NCI-H748 treated with DMSO at 0.1 percent for 48 hours (cell line): Measurements from ENCODE around the gene CAPS.
A peak's percentile ranks its signal among the peaks of the same experiment; 100 is the strongest.

Experiments
- DNase-seq: peaks from one replicate; lab custom pipeline; 2025; lab: John Stamatoyannopoulos, UW

Gene CAPS

DNA sequence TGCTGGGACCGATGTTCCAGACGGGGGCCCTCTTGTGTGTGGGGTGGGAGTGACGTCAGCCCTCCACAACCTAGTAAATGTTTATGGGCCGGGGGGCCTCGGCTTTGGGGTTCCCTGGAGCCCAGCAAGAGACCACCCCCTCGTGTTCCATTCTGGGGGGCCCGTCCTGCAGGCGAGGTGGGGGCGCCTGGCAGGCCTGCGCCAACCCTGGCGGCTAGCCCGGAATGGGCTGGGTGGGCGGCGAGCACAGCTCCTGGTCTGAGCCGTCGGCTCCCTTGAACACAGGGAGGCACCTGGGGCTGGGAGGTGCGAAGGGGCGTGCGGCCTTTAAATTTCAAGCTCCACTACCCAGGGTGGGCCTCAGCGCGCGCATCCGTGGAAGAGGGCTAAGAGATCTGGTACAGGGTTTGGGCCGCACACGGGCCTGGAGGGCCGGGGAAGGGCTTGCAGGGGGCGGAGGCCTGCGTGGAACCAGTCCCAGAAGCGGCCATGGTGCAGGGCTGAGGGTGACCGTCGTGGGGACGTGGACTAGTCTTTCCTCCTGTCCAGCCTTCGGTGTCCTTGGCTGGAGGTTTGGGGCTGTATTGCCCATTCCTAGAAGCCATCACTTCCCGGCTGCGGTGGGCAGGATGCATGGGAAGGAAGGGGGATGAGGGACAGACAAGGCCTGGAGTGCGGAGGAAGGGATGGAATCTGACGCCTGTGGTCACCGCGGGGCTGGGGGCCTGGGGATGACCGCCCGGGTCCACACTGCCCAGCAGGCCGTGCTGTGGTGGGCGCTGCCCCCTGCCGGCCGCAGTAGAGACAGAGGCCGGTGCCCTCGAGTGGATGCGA lies 21.9 kb upstream of the CAPS start:
- peak; percentile 2 for DNase-seq

DNA sequence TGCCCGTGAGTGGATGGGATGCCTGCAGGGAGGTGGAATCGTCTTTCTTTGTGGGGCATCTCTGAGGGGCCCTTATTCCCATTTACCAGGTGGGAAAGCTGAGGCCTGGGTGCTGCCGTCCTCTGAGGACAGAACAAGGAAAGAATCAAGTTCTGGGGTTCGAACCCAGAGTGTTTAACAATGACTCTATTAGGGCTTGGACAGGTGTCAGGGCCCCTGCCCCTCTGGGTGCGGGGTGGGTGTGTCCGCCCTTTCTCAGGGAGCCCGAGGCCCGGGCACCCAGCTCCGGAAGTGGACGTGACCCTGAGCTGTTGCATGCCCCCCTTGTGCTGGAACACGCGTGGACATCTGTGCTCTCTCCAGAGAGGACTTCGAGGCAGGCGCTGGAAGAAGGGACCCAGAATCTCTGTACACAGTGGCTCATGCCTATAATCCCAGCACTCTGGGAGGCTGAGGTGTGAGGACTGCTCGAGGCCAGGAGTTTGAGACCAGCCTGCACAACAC lies 21.2 kb upstream of the CAPS start:
- DNase-seq: no peak

DNA sequence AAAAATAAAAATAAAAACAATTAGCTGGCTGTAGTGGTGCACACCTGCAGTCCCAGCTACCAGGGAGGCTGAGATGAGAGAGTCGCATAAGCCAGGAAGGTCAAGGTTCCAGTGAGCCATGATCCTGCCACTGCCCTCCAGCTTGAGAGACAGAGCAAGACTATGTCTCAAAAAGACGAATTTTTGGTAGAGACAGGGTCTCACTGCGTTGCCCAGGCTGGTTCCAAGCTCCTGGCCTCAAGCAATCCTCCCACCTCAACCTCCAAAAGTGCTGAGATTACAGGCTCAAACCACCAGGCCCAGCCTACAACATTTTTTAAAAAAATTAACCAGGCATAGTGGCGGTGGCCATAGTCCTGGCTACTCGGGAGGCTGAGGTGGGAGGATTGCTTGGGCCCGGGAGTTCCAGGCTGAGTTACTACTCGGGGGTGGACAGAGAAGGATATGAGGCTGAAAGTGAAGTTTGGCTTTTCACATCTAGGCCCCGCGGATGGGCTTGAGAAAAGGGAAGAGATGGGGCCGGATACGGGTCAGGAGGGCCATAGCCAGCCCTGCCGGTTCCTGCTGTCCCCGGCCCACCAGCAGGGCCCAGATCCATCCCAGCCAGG lies 20.7 kb upstream of the CAPS start:
- DNase-seq: no peak

DNA sequence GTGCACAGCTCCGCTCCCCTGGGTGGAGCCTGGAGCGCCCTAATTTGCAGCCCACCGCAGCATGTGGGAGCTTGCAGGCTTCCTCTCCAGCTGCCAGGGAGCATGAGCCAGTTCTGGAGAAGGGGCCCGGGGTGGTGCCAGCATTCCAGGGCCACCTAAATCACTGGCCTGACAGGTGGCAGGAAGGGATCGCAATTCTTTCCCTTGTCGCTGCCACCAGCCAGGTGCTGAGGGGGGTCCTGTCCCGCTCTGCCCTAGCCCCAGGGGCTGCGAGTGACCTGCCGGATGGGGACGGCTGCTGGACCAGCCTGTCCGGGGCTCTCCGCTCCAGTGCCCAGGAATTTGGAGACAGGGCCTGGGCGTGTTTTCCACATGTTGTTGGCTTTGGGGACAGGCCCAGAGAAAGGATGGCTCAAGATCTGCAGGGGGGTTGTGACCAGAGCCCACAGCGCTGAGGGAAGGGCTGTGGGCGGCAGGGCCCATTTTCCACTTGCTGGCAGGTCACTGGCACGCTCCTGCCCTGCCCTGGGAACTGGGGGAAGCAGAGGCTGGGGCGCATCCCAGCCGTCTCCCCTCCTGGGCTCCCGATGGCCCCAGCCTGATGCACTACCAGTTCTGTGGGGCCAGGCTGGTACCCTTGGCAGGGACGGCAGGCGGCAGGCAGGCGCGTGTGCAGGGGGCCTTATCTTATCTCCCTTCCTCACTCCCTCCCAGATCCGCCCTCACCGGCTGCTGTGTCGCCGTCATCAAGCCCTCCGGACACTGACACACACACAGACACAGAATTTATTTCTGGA lies 19.9 kb upstream of the CAPS start:
- DNase-seq: no peak

DNA sequence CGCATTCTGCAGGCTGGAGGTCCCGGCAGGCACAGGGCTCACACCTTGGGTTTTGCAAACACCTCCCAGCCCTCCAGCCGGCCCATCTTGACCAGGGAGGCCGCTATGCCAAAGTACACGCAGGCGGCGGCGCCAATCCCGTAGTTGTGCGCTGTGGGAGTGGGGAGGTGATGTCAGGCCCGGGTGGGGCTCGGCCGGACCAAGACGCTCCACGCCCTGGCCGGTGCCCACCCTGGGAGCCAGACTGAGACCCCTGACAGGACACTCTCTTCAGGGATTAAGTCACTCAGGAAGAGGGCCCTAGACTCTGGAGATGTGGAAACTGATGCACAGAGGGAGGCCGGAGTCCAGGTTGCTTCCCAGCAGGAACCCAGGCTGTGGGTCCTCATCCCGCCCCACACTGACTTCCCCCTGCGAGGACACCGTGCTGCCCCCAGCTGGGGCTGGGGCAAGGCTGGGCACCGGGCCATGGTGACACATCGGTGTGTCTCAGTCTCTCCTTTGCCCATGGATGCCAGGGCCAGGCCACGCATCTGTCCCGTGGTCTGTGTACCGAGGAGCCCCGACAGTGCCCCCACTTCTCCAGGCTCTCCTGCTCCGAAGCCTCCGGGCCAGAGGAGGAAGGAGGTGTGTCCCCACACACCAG lies 19.2 kb upstream of the CAPS start:
- no peak for DNase-seq

DNA sequence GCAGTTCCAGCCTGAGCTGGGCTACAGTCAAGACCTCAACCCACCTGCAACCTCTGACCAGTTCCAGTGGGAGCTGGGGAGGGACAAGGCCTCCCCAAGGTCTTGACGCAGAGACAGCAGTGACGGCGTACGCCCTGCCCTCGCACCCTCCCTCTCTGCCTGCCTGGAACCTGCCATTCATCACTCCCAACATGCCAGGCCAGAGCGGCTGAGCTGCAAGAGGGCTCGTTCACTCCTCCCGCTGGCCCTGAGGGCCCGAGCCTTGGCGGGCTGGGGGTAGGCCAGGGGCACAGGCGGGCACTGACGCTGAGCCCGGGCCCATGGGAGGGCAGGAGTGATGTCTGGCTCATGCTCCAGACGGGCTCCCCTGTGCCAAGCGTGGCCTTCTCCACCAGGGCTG lies 18.6 kb upstream of the CAPS start:
- DNase-seq: no peak

DNA sequence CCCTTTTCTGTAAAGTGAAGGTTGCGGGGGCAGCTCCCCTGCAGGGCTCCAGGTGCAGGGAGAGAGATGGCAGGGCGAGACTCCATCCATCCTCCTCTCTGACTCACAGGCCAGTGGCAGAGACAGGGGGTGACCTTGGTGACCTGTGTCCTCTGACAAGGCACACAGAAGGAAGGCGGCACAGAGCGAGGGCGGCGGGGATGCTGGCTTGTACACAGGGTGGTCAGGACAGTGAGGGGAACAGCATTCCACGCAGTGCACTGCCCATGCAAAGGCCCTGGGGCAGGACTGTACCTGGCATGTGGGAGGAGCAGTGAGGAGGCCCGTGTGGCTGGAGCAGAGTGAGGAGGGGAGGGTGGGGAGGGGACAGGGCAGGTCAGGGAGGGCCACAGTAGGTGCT lies 18.2 kb upstream of the CAPS start:
- no peak for DNase-seq

DNA sequence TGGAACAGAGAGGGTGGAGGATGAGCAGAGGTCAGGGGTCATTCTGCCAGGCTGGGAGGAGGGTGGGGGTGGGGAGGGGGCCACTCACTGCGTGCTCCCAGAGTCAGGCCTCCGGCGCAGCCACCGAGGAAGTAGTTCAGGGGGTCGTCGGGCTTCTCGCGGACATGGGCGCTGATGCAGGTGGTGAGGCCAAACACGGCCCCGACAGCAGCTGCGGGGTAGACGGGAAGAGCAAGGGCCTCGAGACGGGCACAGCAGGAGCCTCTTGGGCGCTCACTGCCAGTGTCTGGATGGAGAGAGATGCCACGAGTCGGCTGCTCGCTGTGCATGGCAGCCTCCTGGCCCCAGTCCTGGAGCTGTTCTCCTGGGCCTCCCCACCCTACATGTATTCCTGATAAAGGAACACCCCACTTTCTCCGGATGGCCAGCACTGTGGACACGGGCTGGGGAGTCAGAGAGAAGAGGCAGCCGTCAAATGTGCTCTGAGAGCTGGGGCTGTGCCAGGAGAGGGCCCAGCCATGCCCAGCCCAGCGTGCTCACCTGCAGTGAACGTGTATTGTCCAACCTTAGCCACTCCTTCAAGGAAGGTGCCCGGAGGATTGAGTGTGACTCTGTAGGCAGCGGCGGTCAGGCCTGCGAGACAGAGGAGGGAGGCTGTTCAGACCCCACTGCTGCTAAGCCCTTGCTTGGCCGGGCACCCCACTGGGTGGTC lies 17.5 kb upstream of the CAPS start:
- DNase-seq: no peak

DNA sequence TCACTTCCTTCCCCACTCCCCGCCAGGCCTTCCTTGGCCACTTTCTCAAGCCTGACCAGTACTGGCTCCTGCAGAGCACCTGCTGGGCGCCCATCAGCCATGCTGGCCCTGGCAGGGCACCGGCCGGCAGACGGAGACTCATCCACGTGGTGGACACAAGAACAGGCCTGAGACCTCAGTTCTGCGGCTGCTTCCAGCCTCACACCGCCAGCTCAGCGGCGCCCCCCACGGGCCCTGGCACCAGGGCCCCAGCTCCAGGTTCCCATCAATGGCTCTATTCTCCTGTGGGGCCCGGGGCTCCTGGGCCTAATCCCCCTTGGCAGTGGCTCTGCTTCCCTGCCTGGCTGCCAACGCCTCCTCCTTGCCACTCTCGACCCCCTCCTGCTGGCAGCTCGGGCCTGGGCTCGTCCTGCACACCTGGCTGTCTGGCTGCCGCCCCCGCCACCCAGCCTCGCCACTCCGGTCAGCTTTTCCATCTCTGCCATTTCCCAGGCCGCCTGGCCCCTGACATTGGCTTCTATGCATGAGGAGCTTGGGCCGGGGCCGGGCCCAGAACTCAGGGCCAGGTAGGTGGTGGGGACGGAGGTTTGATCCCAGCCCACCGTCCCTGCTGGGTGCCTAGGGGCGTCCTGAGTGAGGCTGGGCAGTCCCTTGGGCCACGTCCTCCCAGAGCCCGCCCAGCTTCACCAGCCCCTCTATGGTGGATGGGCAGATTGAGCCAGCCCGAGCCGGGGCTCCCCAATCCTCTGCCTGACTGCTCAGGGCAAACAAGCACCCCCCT lies 16.7 kb upstream of the CAPS start:
- DNase-seq: no peak

DNA sequence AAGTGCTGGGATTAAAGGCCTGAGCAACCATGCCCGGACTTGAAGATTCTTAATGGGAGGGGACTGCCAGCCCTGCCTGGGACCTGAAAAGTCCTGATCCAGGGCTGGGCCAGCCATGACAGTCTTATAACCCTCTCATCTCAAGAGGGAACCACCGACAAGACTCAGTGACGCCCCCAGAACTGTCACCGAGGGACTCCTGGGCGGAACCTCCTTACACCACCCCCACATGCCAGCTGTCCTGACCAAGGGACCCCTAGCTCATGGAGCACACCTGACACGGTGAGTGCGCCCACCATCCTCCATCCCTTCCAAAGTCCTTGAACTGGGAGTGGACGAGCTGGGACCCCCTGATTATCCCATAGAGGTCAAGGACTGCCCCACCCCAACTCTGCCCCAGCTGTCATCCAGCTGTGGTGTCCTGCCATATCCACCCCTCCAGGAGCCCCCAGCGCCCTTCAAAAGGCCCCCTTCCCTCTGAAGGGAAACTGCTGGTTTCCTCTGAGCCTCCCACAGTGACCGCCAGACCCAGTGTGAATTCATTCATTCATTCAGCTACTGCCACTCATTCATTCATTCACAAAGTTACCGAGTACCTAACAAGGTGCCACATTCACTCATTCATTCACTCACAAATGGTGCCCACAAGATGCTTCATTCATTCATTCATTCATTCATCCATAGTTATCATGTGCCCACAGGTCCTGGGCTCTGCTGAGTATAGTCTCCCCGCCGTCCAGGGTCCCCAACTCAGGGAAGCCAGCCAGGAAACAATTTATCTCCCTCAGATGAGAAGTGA lies 14.1 kb upstream of the CAPS start:
- DNase-seq: no peak

DNA sequence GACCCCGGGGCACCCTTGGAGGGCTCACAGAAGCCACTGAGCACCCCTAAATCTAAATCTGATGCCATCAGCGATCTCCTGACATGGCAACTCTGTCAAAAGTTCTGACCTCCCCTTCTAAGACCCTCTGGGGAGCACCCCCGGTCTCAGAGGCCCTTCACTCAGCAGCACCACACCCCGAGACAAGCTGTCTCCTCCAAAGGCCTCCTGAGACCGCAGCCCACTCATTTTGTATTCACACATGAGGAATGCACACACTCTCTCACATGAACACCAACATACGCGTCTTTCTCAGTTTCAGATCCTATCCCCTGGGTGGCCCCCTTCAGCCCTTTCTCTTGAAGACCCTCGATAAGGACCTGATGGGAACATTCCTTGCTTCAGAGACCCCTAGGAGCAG lies 13.1 kb upstream of the CAPS start:
- DNase-seq: no peak

DNA sequence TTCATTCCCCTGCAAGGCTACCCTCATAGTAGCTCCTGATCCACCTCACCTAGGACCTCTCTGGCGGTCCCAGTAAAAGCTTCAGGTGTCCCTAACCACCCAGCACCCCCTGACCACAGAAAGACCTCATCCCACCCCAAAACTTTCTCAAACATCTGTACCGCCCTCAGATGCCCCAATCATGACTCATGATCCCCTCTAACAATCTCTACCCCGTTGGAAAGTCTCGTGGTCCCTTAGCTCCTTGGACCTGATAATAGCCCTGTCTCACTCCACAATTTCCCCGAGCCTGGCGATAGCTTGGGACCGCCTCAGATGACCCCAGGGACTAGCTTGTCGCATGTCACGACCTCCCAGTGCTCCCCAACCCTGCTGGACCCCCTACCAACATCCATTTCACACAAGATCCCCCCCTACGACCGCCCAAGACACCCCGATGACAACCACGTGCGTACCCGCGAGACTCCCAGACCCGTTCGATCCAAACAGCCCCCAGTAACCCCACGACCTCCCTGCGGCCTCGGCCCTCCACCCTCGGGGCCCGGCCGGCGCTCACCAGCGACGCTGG lies 10.9 kb upstream of the CAPS start:
- DNase-seq: no peak

DNA sequence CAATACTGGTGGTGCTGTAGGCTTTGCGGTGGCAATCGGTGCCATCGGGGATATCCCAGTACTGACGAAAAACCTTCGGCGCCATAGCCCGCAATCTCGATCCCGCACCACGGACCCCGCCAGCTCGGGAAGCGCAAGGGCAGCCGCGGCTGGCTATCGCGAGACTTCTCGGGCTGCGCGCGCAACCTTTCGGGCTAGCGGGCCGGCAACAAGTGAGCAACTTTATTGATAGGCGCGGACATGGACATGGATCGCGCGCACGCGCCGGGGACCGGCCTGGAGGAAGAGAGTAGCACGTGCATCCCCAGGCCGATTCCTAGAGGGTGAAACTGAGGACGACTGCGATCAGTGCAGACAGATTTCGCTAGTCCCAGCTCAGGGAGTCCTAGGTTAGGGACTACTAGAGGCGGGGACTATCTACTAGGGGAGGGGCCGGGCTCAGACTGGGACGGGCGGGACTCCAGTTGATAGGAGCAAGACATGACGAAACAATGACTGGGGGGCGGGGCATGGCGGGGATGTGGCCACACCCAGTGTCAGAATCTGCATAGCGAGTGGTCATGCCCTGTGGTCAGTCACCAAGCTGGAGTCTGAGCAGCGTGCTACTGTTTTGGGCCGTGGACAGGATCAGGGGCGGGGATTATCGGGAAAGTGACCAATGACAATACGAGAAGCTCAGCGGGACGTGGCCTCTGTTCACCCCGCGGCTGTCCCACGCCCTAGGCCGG lies 10.3 kb upstream of the CAPS start, which contains the start of gene NDUFA11:
Gene NDUFA11, minus strand, starts transcription at position 167 of the 728 bp plus-strand sequence. Its CDS starts 82 bp downstream, at position 85.
- DNase-seq: peak; percentile 94

DNA sequence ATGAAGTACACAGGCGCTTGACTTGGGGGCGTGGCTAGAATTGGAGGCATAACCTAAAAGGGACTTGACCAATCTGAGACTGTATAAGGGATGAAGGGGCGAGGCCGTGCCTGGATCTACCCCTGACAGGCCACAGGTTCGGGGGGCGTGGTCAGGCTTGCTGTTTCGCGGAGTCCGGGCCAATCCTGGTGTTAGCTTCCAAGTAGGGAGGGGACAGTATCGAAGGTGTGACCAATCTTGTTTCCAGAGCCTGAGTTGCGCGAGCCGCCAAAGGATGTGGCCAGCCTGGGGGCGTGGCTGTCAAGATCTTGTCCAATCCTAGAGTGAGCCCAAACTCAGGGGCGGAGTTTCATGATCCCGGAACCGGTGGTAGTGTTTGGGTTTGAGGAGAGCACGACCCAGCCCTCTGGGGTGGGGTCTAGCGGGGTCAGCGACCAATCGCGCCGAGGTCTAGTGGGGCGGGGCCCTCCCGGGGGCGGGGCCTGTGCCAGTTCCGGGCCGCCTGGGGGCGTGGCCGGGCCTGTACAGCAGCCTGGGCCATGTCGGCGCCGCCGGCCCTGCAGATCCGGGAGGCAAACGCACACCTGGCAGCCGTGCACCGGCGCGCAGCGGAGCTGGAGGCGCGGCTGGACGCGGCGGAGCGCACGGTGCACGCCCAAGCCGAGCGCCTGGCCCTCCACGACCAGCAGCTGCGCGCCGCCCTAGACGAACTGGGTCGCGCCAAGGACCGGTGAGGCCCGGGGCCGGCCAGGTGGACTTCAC lies 9.5 kb upstream of the CAPS start, which contains the start of gene VMAC:
Gene VMAC, plus strand, starts transcription at position 521 of the 762 bp plus-strand sequence. Its CDS starts 19 bp downstream, at position 540.
- DNase-seq: peak; percentile 96

DNA sequence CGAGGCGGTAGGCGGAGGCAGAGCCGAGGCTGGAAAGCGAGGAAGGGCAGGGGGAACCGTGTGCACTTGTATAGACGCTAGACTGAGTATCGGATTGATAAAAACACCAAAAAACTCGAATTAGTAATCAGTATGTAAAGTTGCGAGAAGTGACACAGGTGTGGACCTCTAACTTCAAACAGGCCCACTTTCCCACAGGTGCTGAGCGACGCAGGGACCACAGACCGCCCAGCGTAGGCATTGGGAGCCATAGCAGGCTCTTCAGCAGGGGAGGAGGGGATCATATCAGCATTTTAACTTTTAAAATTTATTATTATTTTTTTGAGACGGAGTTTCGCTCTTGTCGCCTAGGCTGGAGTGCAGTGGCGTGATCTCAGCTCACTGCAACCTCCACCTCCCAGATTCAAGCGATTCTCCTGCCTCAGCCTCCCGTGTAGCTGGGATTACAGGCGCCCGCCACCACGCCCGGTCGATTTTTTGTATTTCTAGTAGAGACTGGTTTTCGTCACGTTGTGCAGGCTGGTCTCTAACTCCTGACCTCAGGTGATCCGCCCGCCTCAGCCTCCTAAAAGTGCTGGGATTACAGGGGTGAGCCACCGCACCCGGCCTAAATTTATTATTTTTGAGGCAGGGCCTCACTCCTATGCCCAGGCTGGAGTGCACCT lies 8.8 kb upstream of the CAPS start:
- no peak for DNase-seq

DNA sequence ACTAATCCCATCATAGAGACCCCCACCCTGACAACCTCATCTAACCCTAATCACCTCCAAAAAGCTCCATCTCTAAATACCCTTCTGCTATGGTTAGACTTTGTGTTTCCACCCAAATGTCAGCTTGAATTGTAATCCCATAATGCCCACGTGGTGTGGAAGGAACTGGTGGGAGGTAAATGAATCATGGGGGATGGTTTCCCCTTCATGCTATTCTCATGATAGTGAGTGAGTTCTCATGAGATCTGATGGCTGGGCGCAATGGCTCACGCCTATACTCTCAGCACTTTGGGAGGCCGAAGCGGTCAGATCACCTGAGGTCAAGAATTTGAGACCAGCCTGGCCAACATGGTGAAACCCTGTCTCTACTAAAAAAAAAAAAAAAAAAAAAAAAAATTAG lies 6.8 kb upstream of the CAPS start:
- no peak for DNase-seq

DNA sequence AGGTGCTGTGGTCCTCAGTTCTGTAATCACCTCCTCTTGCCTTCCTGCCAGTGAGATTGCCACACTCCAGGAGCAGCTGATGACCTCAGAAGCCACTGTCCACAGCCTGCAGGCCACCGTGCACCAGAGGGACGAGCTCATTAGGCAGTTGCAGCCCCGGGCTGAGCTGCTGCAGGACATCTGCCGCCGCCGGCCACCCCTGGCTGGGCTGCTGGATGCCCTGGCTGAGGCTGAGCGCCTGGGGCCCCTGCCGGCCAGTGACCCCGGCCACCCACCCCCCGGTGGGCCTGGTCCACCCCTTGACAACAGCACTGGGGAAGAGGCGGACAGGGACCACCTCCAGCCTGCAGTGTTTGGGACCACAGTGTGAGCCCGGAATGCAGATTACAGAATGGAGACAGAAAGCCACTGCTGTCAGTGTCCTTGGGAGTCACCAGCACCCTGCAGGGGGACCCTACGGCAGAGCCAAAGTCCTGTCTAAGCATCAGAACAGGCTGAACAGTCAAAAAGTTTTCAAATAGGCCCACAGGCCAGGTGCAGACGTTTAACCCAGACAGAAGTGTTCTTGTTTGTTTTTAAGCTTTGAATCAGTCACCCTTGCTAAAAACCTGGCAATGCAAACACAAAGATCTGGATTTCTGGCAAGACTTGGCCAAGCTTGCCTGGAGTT lies 5.1 kb upstream of the CAPS start:
- no peak for DNase-seq
